Measurements from ENCODE around the gene KIF6. TPM values are rescaled to one million over a fixed set of nuclear protein-coding genes. Genes with fewer than 3 reads are reported as not detected.

KIF6 gene
- total RNA-seq, 1 donor from 2014 or later: 2.0 TPM

DNA sequence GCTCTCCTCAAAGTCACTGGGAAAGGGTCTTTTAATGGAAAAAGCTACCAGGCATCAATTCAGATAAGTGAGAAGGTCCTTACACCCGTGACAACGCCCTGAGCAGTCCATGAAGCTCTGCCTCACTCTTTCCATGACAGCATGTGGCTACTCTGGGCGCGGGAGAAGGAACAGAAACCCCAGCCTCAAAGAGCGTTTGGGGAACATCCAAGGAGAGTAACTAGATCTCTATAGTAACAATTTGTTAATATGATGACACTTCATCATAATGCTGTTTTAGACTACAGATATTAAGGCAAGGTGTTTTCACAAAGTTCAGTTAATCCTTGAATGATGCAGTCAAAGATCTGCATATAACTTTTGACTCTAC lies 55.2 kb downstream of the KIF6 start:
- Mint-ChIP-seq H3K27me3 (ENCODE audit: low read depth, unreplicated experiment) (no peaks in the 10 kb centered on the region), H3K4me3 (ENCODE audit: unreplicated experiment) (no peak overlapping the region), H3K4me1 (ENCODE audit: low read depth, unreplicated experiment) (peaks cover 13% of the 10 kb centered on the region), H3K36me3 (ENCODE audit: low read depth, unreplicated experiment) (no peaks in the 10 kb centered on the region), H3K27ac (ENCODE audit: unreplicated experiment) (no peak overlapping the region), H3K9me3 (ENCODE audit: unreplicated experiment) (peaks cover 6% of the 10 kb centered on the region)
- H3K27me3 ChIP-seq (ENCODE audit: insufficient read depth, low read length): no peaks in the 10 kb centered on the region
- H3K9me3 ChIP-seq (ENCODE audit: insufficient read depth, low read depth, low read length): peaks cover 3% of the 10 kb centered on the region
- FAIRE-seq: no peak
- H3K4me2 ChIP-seq (ENCODE audit: low read length): peak overlapping the region; percentile 48
- no peak for TF ChIP-seq EZH2 (IDR thresholded peaks at IDR 0.05; ENCODE audit: insufficient read depth, low read length)
- TF ChIP-seq, protein P1, sequence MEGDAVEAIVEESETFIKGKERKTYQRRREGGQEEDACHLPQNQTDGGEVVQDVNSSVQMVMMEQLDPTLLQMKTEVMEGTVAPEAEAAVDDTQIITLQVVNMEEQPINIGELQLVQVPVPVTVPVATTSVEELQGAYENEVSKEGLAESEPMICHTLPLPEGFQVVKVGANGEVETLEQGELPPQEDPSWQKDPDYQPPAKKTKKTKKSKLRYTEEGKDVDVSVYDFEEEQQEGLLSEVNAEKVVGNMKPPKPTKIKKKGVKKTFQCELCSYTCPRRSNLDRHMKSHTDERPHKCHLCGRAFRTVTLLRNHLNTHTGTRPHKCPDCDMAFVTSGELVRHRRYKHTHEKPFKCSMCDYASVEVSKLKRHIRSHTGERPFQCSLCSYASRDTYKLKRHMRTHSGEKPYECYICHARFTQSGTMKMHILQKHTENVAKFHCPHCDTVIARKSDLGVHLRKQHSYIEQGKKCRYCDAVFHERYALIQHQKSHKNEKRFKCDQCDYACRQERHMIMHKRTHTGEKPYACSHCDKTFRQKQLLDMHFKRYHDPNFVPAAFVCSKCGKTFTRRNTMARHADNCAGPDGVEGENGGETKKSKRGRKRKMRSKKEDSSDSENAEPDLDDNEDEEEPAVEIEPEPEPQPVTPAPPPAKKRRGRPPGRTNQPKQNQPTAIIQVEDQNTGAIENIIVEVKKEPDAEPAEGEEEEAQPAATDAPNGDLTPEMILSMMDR (IDR thresholded peaks at IDR 0.05; ENCODE audit: insufficient read depth, low read depth, low read length): no peak
- no peak overlapping the region for H3K9ac ChIP-seq (ENCODE audit: low read length)
- peaks cover 16% of the 10 kb centered on the region for H3K4me1 ChIP-seq (ENCODE audit: insufficient read depth, low read length)
- H4K20me1 ChIP-seq (ENCODE audit: insufficient read depth, low read length): no peaks in the 10 kb centered on the region
- peak overlapping the region; percentile 50 for H2AFZ ChIP-seq (ENCODE audit: low read depth, low read length)
- peak overlapping the region; percentile 43 for H3K27ac ChIP-seq (ENCODE audit: low read depth, low read length)
- no peak overlapping the region for H3K4me3 ChIP-seq (ENCODE audit: insufficient read depth, low read depth, low read length)
- no peak for DNase-seq (ENCODE audit: low read depth)
- no peaks in the 10 kb centered on the region for H3K36me3 ChIP-seq (ENCODE audit: insufficient read depth, low read length)
- no peaks in the 10 kb centered on the region for H3K79me2 ChIP-seq (ENCODE audit: insufficient read depth, low read length)

- no peaks in the 10 kb centered on the region for H3K27me3 Mint-ChIP-seq (ENCODE audit: low read depth, unreplicated experiment)
- peak overlapping the region; percentile 43 for H3K27ac ChIP-seq (ENCODE audit: low read depth, low read length)
- peak overlapping the region; percentile 48 for H3K4me2 ChIP-seq (ENCODE audit: low read length)
- H2AFZ ChIP-seq (ENCODE audit: low read depth, low read length): peak overlapping the region; percentile 50
- H4K20me1 ChIP-seq (ENCODE audit: insufficient read depth, low read length): no peaks in the 10 kb centered on the region
- H3K4me3 ChIP-seq (ENCODE audit: insufficient read depth, low read depth, low read length): no peak overlapping the region
- H3K36me3 ChIP-seq (ENCODE audit: insufficient read depth, low read length): no peaks in the 10 kb centered on the region
- no peak for TF ChIP-seq EZH2 (IDR thresholded peaks at IDR 0.05; ENCODE audit: insufficient read depth, low read length)
- TF ChIP-seq, protein P1 (IDR thresholded peaks at IDR 0.05; ENCODE audit: insufficient read depth, low read depth, low read length): no peak
- H3K4me3 Mint-ChIP-seq (ENCODE audit: unreplicated experiment): no peak overlapping the region
- H3K27ac Mint-ChIP-seq (ENCODE audit: unreplicated experiment): no peak overlapping the region
- no peaks in the 10 kb centered on the region for H3K27me3 ChIP-seq (ENCODE audit: insufficient read depth, low read length)
- peaks cover 13% of the 10 kb centered on the region for H3K4me1 Mint-ChIP-seq (ENCODE audit: low read depth, unreplicated experiment)
- no peak overlapping the region for H3K9ac ChIP-seq (ENCODE audit: low read length)
- H3K79me2 ChIP-seq (ENCODE audit: insufficient read depth, low read length): no peaks in the 10 kb centered on the region
- FAIRE-seq: no peak
- peaks cover 6% of the 10 kb centered on the region for H3K9me3 Mint-ChIP-seq (ENCODE audit: unreplicated experiment)
- no peaks in the 10 kb centered on the region for H3K36me3 Mint-ChIP-seq (ENCODE audit: low read depth, unreplicated experiment)
- peaks cover 16% of the 10 kb centered on the region for H3K4me1 ChIP-seq (ENCODE audit: insufficient read depth, low read length)
- DNase-seq (ENCODE audit: low read depth): peak; percentile 72
- peaks cover 3% of the 10 kb centered on the region for H3K9me3 ChIP-seq (ENCODE audit: insufficient read depth, low read depth, low read length)
These were observed 55.8 kb downstream of the KIF6 start for GRCh38 chr6:39669207-39669972.
